CD14-positive monocyte (primary cell): ENCODE data around the gene RPL38. TPM values are rescaled to one million over a fixed set of nuclear protein-coding genes. Genes with fewer than 3 reads are reported as not detected.
"Not testable (repeated sequence)": the region's sequence is repeated elsewhere in the genome, so short reads cannot be mapped to it uniquely, and the experiment has no call there.

ENCODE experiments used
- DNase-seq, 3 donors: peaks; one replicate each; pipeline ENCODE4 v3.0.0-alpha.2; 2011 to 2022
- H2AFZ ChIP-seq: 2 replicates; pipeline ENCODE4 v1.6.0; 2012; ENCODE audit warnings: mild to moderate bottlenecking, low read depth, low read length, inconsistent platforms; ENCODE audit not compliant: insufficient read depth, poor library complexity, severe bottlenecking
- H3K27ac ChIP-seq, 2 donors: 1 replicate in 1 of 2; 2 replicates in 1 of 2; pipeline ENCODE4 v1.5.1; 2012 to 2013; ENCODE audit warnings: low read length in 2 of 2, control low read depth in 1 of 2, inconsistent platforms in 1 of 2, low read depth in 1 of 2, mild to moderate bottlenecking in 1 of 2
- H3K27me3 ChIP-seq, 2 donors: one replicate each; pipeline versions ENCODE4 v1.6.0 to v1.6.1; 2011 to 2013; ENCODE audit warnings: low read length in 2 of 2; ENCODE audit not compliant: control insufficient read depth in 2 of 2, insufficient read depth in 2 of 2
- H3K36me3 ChIP-seq, 2 donors: replicated peaks in 1 of 2; 1 replicate in 1 of 2; 2 replicates in 1 of 2; pipeline versions ENCODE4 v1.5.1 to v1.6.1; 2012 to 2013; ENCODE audit warnings: low read length in 2 of 2, control low read depth in 1 of 2, inconsistent platforms in 1 of 2, mild to moderate bottlenecking in 1 of 2; ENCODE audit not compliant: insufficient read depth in 2 of 2, control insufficient read depth in 1 of 2
- H3K4me1 ChIP-seq, 2 donors: 1 replicate in 1 of 2; 2 replicates in 1 of 2; pipeline versions ENCODE4 v1.5.1 to v1.6.1; 2012 to 2013; ENCODE audit warnings: low read length in 2 of 2, control low read depth in 1 of 2, inconsistent platforms in 1 of 2, mild to moderate bottlenecking in 1 of 2, moderate library complexity in 1 of 2; ENCODE audit not compliant: insufficient read depth in 2 of 2, control insufficient read depth in 1 of 2
- H3K4me2 ChIP-seq: replicated peaks from 2 replicates; pipeline ENCODE3; 2012; ENCODE audit warnings: low read length, moderate library complexity, mild to moderate bottlenecking; ENCODE audit not compliant: poor library complexity, severe bottlenecking; ENCODE audit errors: extremely low read depth
- H3K4me3 ChIP-seq, 3 experiments: fragments of 200-600 bp in 1 of 3; sonication (generic) in 1 of 3; replicated peaks in 1 of 3; 1 replicate in 2 of 3; 2 replicates in 1 of 3; pipeline ENCODE4 v1.5.1; 2011 to 2013; ENCODE audit warnings: low read length in 3 of 3, mild to moderate bottlenecking in 3 of 3, control low read depth in 2 of 3, low read depth in 2 of 3, inconsistent platforms in 1 of 3, moderate library complexity in 1 of 3
- H3K79me2 ChIP-seq: 2 replicates; pipeline ENCODE4 v1.6.0; 2012; ENCODE audit warnings: mild to moderate bottlenecking, control low read depth, inconsistent platforms, low read length, moderate library complexity; ENCODE audit not compliant: insufficient read depth
- H3K9ac ChIP-seq: 2 replicates; pipeline ENCODE4 v1.6.0; 2017; ENCODE audit warnings: low read length, mild to moderate bottlenecking; ENCODE audit not compliant: insufficient read depth, poor library complexity, severe bottlenecking
- H3K9me3 ChIP-seq, 2 donors: replicated peaks in 1 of 2; 1 replicate in 1 of 2; 2 replicates in 1 of 2; pipeline versions ENCODE4 v1.5.1 to v1.6.1; 2012 to 2013; ENCODE audit warnings: low read length in 2 of 2, control low read depth in 1 of 2; ENCODE audit not compliant: control insufficient read depth in 1 of 2, insufficient read depth in 1 of 2
- H4K20me1 ChIP-seq: 2 replicates; pipeline ENCODE4 v1.6.0; 2012; ENCODE audit warnings: mild to moderate bottlenecking, low read length, control low read depth, moderate library complexity; ENCODE audit not compliant: insufficient read depth
- H3K27ac Mint-ChIP-seq, 7 donors: one replicate each; pipeline ENCODE4 v1.8.0; 2020; ENCODE audit warnings: mild to moderate bottlenecking in 7 of 7, mixed read lengths in 7 of 7, moderate library complexity in 6 of 7, inconsistent platforms in 2 of 7
- H3K27me3 Mint-ChIP-seq, 3 donors: one replicate each; pipeline ENCODE4 v1.8.0; 2021 to 2022; ENCODE audit warnings: low read depth in 3 of 3, mild to moderate bottlenecking in 3 of 3, mixed read lengths in 3 of 3, moderate library complexity in 3 of 3, inconsistent platforms in 1 of 3
- H3K36me3 Mint-ChIP-seq, 2 donors: one replicate each; pipeline ENCODE4 v1.8.0; 2020; ENCODE audit warnings: mixed read lengths in 2 of 2, inconsistent platforms in 1 of 2, mild to moderate bottlenecking in 1 of 2
- H3K4me1 Mint-ChIP-seq: one replicate; pipeline ENCODE4 v1.8.0; 2020; ENCODE audit warnings: mild to moderate bottlenecking, mixed read lengths
- H3K4me3 Mint-ChIP-seq, 2 donors: one replicate each; pipeline ENCODE4 v1.8.0; 2020; ENCODE audit warnings: mild to moderate bottlenecking in 2 of 2, mixed read lengths in 2 of 2, moderate library complexity in 1 of 2
- H3K9me3 Mint-ChIP-seq, 7 donors: one replicate each; pipeline ENCODE4 v1.8.0; 2020 to 2022; ENCODE audit warnings: mixed read lengths in 7 of 7, mild to moderate bottlenecking in 6 of 7, moderate library complexity in 6 of 7, inconsistent platforms in 2 of 7
- CTCF ChIP-seq: fragments of 200-600 bp; IDR thresholded peaks from one replicate; pipeline ENCODE4 v1.8.0; 2022; ENCODE audit warnings: antibody characterized with exemption, mild to moderate bottlenecking
- WGBS: methylation state at CpG from one replicate; pipeline ENCODE4 v1.1.5; 2013; ENCODE audit warnings: missing lambda C conversion rate; ENCODE audit not compliant: insufficient coverage; 5-methylcytosine and 5-hydroxymethylcytosine counted together
- intact Hi-C, 2 donors: fragments of 100-400 bp; cut with micrococcal nuclease; formaldehyde crosslinking; loops; one replicate each; pipeline versions ENCODE4 v1.15.0 to v1.15.1; 2023
- polyA plus RNA-seq, 3 donors: library from polyadenylated mRNA; depleted of rRNA in 1 of 3; unstranded in 2 of 3; stranded (reverse) in 1 of 3; fragments of 300-500 nt in 2 of 3; fragments of >200 nt in 1 of 3; fragmentation: Illumina TruSeq in 2 of 3; gene quantifications; 1 replicate in 2 of 3; 2 replicates in 1 of 3; pipeline ENCODE4 v1.2.3, GENCODE V29; 2012 to 2021

The RPL38 gene
- polyA plus RNA-seq, 3 donors: 379 to 1,070 (median 919) TPM

DNA sequence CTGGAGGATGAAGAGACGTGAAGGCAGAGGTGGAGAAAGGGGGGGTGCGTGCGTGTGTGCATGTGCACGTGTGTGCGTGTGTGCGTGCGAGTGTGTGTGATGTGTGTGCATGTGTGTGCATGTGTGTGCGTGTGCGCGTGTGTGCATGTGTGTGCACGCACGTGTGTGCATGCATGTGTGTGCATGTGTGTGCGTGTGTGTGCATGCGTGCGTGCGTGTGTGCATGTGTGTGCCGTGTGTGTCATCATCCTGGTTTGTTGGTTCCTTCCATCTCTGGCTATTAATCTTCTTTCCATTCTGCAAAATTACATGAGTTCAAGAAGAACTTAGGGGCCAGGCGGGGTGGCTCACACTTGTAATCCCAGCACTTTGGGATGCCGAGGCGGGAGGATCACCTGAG lies 17.0 kb upstream of the RPL38 start:
- no peaks in the 10 kb centered on the region for H3K4me1 Mint-ChIP-seq
- H3K27ac Mint-ChIP-seq: peak overlapping the region in 1 of 7 donors; percentile 37
- H3K4me3 Mint-ChIP-seq: no peak overlapping the region
- Histone ChIP-seq H3K79me2 (no peaks in the 10 kb centered on the region), H3K4me2 (no peak overlapping the region), H3K36me3 (no peaks in the 10 kb centered on the region), H3K4me1 (no peaks in the 10 kb centered on the region), H3K27ac (no peak overlapping the region), H2AFZ (no peak overlapping the region), H3K4me3 (no peak overlapping the region), H3K9me3 (no peaks in the 10 kb centered on the region), H3K9ac (no peak overlapping the region), H4K20me1 (no peaks in the 10 kb centered on the region), H3K27me3 (no peaks in the 10 kb centered on the region)
- peaks cover 0 to 8% (median 5%) of the 10 kb centered on the region in 3 donors for H3K27me3 Mint-ChIP-seq
- TF ChIP-seq CTCF: no peak
- intact Hi-C loops: no loop called here
- no peaks in the 10 kb centered on the region for H3K36me3 Mint-ChIP-seq
- no peaks in the 10 kb centered on the region for H3K9me3 Mint-ChIP-seq
- 83% methylated on average over 10 of the region's 20 CpGs for WGBS
- DNase-seq: no peak

DNA sequence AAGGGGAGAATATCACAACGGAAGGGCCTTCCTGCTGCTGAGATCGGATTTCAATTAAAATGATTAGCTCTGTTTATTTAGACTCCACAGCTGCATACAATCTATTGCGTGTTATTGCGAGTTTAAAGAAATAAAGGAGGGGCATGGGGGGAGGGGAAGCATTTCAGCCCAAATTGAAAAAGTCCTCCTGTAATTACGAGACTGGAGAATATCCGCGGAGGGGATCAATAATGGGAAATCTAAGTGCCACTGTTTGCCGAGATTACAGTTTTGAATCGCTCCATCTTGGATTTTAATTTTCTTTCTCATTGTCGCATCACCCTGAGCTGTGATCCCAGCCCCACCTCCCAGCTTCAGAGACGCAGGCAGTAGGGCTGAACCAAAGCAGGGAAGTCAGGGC lies 15.7 kb upstream of the RPL38 start:
- Histone ChIP-seq H2AFZ (no peak overlapping the region), H4K20me1 (no peaks in the 10 kb centered on the region), H3K9ac (no peak overlapping the region), H3K4me2 (no peak overlapping the region), H3K79me2 (no peaks in the 10 kb centered on the region), H3K4me3 (no peak overlapping the region), H3K27ac (no peak overlapping the region), H3K36me3 (no peaks in the 10 kb centered on the region), H3K27me3 (no peaks in the 10 kb centered on the region), H3K4me1 (peaks cover 1 to 2% of the 10 kb centered on the region in 2 donors), H3K9me3 (no peaks in the 10 kb centered on the region)
- H3K36me3 Mint-ChIP-seq: no peaks in the 10 kb centered on the region
- peaks cover 2% of the 10 kb centered on the region for H3K4me1 Mint-ChIP-seq
- no peaks in the 10 kb centered on the region for H3K9me3 Mint-ChIP-seq
- H3K27ac Mint-ChIP-seq: no peak overlapping the region
- TF ChIP-seq CTCF: no peak
- peaks cover 0 to 14% (median 5%) of the 10 kb centered on the region in 3 donors for H3K27me3 Mint-ChIP-seq
- intact Hi-C loops: no loop called here
- DNase-seq: no peak
- H3K4me3 Mint-ChIP-seq: no peak overlapping the region
- 98% methylated on average over 6 of the region's 11 CpGs for WGBS

GRCh38 chr17:74188687-74189086 lies 14.8 kb upstream of the RPL38 start:
- H3K9me3 ChIP-seq, DNase-seq, H3K4me3 ChIP-seq, H3K9me3 Mint-ChIP-seq, H3K36me3 Mint-ChIP-seq, H3K9ac ChIP-seq, H3K27me3 ChIP-seq, H3K4me2 ChIP-seq, H3K27ac Mint-ChIP-seq, H3K36me3 ChIP-seq, H3K79me2 ChIP-seq, H2AFZ ChIP-seq, H3K4me3 Mint-ChIP-seq, H3K27ac ChIP-seq, intact Hi-C loops, H4K20me1 ChIP-seq: not testable (repeated sequence)
- no CpG with 5 or more reads among the region's 4 CpGs for WGBS
- Mint-ChIP-seq H3K27me3 (peaks cover 0 to 15% (median 5%) of the 10 kb centered on the region in 3 donors), H3K4me1 (peaks cover 11% of the 10 kb centered on the region)
- peaks cover 10 to 11% of the 10 kb centered on the region in 2 donors for H3K4me1 ChIP-seq
